ENCODE results near the gene AP1G2. TPM values are rescaled to one million over a fixed set of nuclear protein-coding genes. Genes with fewer than 3 reads are reported as not detected.

AP1G2 gene
- total RNA-seq, 1 experiment from 2014 or later = 155 TPM

- Histone ChIP-seq H3K4me2 (ENCODE audit: low read length) (no peak overlapping the region), H3K79me2 (ENCODE audit: insufficient read depth, low read length) (peaks cover 6% of the 10 kb centered on the region; the same call in 1 of the 2 replicates), H4K20me1 (ENCODE audit: insufficient read depth) (no peaks in the 10 kb centered on the region), H3K9me3 (ENCODE audit: control insufficient read depth in 1 of 2, insufficient read depth in 1 of 2, low read depth in 1 of 2, low read length in 2 of 2) (no peaks in the 10 kb centered on the region), H3K4me1 (ENCODE audit: control insufficient read depth in 1 of 2, insufficient read depth in 2 of 2, low read length in 2 of 2) (peaks cover 5 to 18% of the 10 kb centered on the region in 2 experiments; a peak in 2 of 4 replicates), H2AFZ (ENCODE audit: low read depth, low read length, poor library complexity, severe bottlenecking) (no peak overlapping the region), H3K4me3 (replicated peaks in 1 of 2; ENCODE audit: low read depth in 1 of 2, low read length in 2 of 2) (no peak overlapping the region), H3K9me2 (ENCODE audit: insufficient read depth) (no peaks in the 10 kb centered on the region), H3K27ac (ENCODE audit: low read depth, low read length) (no peak overlapping the region), H3K9ac (ENCODE audit: low read length) (no peak overlapping the region), H3K27me3 (ENCODE audit: insufficient read depth, low read length) (no peaks in the 10 kb centered on the region), H3K36me3 (ENCODE audit: control insufficient read depth in 1 of 2, insufficient read depth in 2 of 2, low read length in 2 of 2) (peaks cover 16 to 22% of the 10 kb centered on the region in 2 experiments; a peak in 3 of 4 replicates)
- ChIA-PET POLR2A (no interaction called here), CTCF (interaction anchor here (1.0 to 6.0 kb wide), 5 partner anchors 9 to 238 kb away, joined by 4 to 69 read pairs (median 9); partner anchors contain the start of genes AP1G2 and PABPN1), RAD21 (ENCODE audit: low non-redundant PET in 1 of 2, low total read pairs in 2 of 2, uncharacterized antibody in 2 of 2, unreplicated experiment in 2 of 2) (interaction anchor here in 1 of 2 experiments (1.1 kb wide), 1 partner anchor 80 kb away, joined by 6 read pairs; no protein-coding TSS in a partner anchor)
- ATAC-seq = no peak
- no peak for DNase-seq (ENCODE audit: low read depth, low spot score)
- no peak for TF ChIP-seq ZBTB33 (IDR thresholded peaks at IDR 0.05; ENCODE audit: extremely low read depth, insufficient replicate concordance, low read length)
- no peak for TF ChIP-seq CEBPB (IDR thresholded peaks at IDR 0.05; ENCODE audit: low read depth)
- TF ChIP-seq YY1 (IDR thresholded peaks at IDR 0.05; ENCODE audit: extremely low read depth, insufficient replicate concordance, low read depth, low read length) = no peak
- TF ChIP-seq ELF1 (IDR thresholded peaks at IDR 0.05; ENCODE audit: borderline replicate concordance, low read depth) = no peak
- TF ChIP-seq EGR1 (IDR thresholded peaks at IDR 0.05; ENCODE audit: low read depth) = no peak
- no peak for TF ChIP-seq REST (IDR thresholded peaks at IDR 0.05; ENCODE audit: low read depth)
- no peak for TF ChIP-seq EZH2phosphoT487 (IDR thresholded peaks at IDR 0.05; ENCODE audit: borderline replicate concordance)
- TF ChIP-seq ATF3 (IDR thresholded peaks at IDR 0.05) = no peak
- no peak for TF ChIP-seq EZH2 (IDR thresholded peaks at IDR 0.05)
- BruUV-seq (replicated peaks) = no TSS peak
- intact Hi-C loops (cut with micrococcal nuclease) = loop anchor here (1.0 to 5.0 kb wide), 2 partner anchors 230 to 291 kb away; no protein-coding TSS in a partner anchor
These were observed 9.1 kb downstream of the AP1G2 start for GRCh38 chr14:23558346-23559009.
